GM12801 (cell line): Measurements from ENCODE around the gene ZNF385D.

ENCODE experiments used
- CTCF ChIP-seq: IDR thresholded peaks from one replicate; pipeline ENCODE4 v1.5.1; 2011; ENCODE audit warnings: control low read depth; ENCODE audit not compliant: insufficient read length; ENCODE audit errors: extremely low read depth

ZNF385D gene

DNA sequence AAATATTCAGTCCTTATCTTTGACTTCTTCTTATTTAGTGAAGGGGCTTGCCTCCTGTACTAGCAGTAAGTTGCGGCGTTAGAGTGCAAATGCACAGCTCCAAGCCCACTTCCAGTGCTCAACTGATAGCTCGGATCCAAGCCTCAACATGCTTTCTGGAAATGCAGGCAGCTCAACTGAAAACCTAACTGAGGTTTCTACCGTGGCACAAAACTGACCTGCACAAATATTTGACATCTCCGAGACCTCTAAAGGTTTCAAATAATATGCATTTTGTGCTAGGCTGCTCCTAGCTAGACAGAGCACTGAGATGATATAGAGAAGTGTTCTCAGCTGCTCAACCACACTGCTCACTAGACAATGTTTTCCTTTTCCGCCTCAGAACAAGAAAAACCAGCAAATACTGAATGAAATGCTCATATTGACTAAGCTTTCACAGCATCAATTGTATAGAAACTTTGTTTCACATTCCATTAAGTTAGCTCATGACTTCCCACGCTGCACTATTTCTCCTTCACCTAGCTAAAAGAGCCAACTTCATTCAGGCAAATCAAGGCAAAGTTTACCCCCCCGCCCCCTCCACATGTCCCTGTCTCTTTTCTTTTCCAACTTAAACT lies 822 bp downstream of the ZNF385D start:
- TF ChIP-seq CTCF = no peak

DNA sequence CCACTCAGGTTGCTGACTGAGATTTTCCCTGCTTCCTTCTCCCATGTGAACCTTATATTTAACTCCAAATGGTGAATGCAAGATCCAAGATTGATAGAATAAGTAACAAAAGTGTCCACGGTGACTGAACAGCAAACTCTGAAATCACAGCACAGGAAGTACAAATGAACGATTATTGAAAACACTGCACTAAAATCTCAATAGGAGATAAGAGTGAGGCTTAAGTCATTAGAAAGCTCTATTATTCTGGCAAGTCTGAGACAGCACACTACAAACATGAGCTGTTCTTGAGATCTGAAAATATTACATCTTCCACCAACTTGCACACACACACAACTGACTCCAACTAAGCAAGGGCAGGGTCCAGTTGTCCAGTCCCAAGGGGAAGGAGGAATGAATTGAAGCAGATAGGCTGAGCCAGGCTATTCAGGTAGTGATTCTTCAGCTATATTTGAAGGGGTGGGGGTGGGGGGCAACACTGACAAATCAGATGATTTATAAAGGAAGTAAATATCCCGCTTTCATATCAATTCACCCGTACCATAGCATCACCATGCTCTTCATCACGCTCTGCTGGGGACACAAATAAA lies 2.9 kb downstream of the ZNF385D start:
- TF ChIP-seq CTCF = no peak

DNA sequence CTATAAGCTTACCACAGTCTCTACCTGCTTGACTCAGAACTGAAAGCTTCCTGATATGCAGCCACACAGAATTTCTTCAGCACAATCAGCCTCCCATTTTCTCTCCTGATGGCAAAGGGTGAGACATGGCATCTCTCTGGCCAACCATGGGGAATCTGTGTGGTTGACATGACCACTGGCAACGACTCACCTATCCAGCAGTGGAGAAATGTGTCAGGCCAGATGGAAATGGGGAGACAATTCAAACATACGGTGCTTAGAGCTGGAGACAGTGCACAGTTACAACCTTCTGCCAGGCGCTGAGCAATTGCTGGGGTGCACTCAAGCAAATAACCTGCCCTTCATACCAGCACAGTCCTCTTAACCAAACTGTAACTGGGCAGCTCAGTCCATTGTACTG lies 3.6 kb downstream of the ZNF385D start:
- no peak for TF ChIP-seq CTCF

- no peak for TF ChIP-seq CTCF
Measured at GRCh38 chr3:21745966-21746365, 5.0 kb downstream of the ZNF385D start.

DNA sequence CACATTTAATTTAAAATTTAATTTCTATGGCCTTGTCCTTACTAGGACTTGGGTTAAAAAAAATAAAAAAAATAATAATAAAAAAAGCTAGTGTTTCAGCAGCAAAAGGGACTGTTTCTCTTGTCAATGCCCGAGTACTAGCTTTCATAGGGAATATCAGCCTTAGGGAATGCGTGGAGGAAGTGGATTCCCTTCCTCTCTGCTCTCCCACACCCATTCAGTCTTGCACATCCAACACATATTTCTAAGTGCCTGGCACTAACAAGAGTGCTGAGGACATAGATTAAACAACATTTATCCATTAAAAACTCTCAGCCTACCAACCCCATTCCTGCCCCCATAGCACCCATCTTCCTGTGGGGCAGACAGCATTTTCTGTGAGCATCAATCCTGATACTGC lies 6.2 kb downstream of the ZNF385D start:
- no peak for TF ChIP-seq CTCF

DNA sequence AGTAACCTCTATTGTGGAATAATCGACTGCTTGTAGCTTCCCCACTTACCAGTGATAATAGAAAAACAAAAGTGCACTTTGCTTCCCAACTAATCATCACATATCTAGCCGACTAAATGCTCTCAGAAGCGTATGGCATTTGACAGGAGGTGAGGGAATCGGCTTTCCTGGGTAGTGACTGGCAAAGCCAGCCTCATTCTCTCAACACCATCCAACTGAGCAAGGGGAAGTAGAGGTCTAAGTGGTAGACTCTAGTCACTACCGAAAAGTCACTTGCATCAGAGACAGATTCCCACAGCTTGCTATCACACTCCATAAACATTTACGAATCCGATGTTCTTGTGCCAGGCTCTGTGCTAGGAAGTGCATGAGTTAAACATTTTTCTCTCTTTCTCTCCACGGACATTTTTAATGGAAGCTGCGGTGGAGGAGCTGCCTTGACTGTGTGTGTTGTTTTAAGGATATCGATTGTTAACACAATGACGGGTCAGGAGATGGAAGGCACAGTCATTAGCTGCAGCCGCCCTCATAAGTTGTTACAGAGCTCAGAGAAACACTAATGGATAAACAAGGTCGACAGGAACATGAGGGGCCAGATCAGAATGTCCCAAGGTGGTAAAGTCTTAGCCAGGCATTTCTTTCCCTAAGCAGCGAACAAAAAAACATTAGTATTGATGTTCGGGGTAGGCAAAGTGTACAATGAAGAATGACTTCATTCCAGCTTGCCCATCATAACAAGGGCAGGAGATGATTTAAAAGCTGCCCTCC lies 11.9 kb downstream of the ZNF385D start:
- no peak for TF ChIP-seq CTCF

DNA sequence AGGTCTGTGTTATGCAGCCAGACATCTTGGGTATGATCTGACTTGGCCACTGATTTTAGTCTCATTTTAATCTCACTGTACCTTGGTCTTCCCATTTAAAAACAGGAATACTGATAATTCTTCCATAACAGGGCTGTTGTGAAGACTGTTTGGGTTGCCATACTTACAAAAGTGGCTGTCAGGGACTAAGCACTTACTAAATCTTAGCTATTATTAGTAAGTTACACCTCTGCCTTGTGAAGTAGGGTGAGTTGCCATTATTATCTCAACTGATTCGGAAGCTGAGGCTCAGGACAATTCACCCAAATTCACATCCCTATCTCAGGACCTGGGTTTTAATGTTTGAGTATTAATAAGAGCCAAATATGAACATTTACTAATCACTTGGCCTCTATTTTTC lies 12.7 kb downstream of the ZNF385D start:
- TF ChIP-seq CTCF = no peak
